OCI-LY7 (cell line): Measurements from ENCODE around the gene SGK1.

Source experiments
- EZH2phosphoT487 ChIP-seq: fragments of 200-600 bp; sonication (generic); IDR thresholded peaks from 2 replicates; pipeline ENCODE4 v1.6.1; 2018; ENCODE audit warnings: low read depth, borderline replicate concordance, mild to moderate bottlenecking, mixed run types, antibody characterized with exemption, low read length, moderate library complexity, mixed read lengths
- TF ChIP-seq, protein P1 (sequence below): fragments of 200-600 bp; sonication (generic); conservative IDR thresholded peaks from 2 replicates; pipeline ENCODE4 v1.5.1; 2014; ENCODE audit warnings: mild to moderate bottlenecking, antibody characterized with exemption, low read length, moderate library complexity, mixed read lengths

DNA sequence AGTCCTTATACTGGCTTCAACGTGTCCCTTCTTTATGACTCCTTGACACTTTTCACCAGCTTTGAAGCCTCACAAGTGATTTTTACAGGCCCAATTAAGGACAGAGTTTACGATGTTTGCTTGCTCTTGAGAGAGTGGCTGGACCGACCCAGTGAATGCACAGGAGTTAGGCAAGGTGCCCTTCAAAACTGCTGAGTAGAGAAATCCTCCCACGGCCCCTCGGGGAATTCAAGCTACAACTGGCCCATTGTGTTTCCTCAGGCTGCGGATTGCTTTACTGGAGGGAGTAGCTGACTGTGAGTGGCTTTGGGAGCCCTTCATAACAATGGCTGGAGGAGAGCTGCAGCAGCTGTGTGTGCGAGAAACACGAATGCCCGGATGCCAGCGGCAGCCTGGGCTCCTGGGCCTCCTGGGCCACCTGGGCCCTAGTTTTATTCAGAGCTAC is 50.0 kb downstream of the SGK1 start:
- TF ChIP-seq, protein P1, sequence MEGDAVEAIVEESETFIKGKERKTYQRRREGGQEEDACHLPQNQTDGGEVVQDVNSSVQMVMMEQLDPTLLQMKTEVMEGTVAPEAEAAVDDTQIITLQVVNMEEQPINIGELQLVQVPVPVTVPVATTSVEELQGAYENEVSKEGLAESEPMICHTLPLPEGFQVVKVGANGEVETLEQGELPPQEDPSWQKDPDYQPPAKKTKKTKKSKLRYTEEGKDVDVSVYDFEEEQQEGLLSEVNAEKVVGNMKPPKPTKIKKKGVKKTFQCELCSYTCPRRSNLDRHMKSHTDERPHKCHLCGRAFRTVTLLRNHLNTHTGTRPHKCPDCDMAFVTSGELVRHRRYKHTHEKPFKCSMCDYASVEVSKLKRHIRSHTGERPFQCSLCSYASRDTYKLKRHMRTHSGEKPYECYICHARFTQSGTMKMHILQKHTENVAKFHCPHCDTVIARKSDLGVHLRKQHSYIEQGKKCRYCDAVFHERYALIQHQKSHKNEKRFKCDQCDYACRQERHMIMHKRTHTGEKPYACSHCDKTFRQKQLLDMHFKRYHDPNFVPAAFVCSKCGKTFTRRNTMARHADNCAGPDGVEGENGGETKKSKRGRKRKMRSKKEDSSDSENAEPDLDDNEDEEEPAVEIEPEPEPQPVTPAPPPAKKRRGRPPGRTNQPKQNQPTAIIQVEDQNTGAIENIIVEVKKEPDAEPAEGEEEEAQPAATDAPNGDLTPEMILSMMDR = no peak
- TF ChIP-seq EZH2phosphoT487 = no peak
